ENCODE results near the gene ATP2C1. TPM values are rescaled to one million over a fixed set of nuclear protein-coding genes. Genes with fewer than 3 reads are reported as not detected.

Gene ATP2C1
- total and polyA plus RNA-seq, 9 of the 15 experiments (the other 6 are each of a cell fraction or from before 2014, with no cell fraction given), result 10.0 to 53.5 (median 27.9) TPM

DNA sequence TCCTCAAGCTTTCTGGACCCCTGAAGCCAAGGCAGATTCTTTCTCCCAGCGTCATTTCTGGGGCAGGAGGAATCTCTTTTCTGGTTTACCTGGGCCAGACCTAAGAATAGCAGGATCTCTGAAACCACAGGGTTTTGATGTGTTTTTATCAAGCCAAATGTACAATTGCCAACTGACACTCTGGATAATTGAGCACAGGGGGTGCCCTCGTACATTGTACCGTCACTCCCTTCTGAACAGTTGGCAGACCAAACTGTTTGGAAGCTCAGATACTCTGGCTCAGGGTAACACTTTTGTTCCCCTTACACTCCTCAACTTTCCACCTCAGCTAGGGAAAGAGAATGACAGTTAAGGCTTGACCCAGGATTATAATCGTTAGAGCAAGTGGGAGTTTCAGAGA lies 82.8 kb downstream of the ATP2C1 start:
- FAIRE-seq (no peak), ATAC-seq (no peak), DNase-seq (ENCODE audit: extremely low read depth in 1 of 4, low spot score in 3 of 4) (no peak)
- in situ Hi-C loops (cut with MboI), result no loop called here
- intact Hi-C loops (cut with micrococcal nuclease), result no loop called here
- WGBS (ENCODE audit: insufficient coverage, low coverage, missing lambda C conversion rate), result 72% methylated on average over 4 of the region's 4 CpGs
- no peak overlapping the region for H3K27ac ChIP-seq (ENCODE audit: extremely low read depth, low read depth, low read length)
- POLR2A ChIA-PET, result interaction anchor here (0.7 kb wide), 1 partner anchor 8 kb away, joined by 4 read pairs; no protein-coding TSS in a partner anchor
- TF ChIP-seq STAG1 (CRISPR knock-in tag; IDR thresholded peaks at IDR 0.05; ENCODE audit: borderline replicate concordance) (no peak), ZNF699 (CRISPR knock-in tag; IDR thresholded peaks at IDR 0.05; ENCODE audit: insufficient replicate concordance) (no peak), ZNF124 (CRISPR knock-in tag; IDR thresholded peaks at IDR 0.05) (no peak), BRD4 (IDR thresholded peaks at IDR 0.05) (no peak), MYBL2 (IDR thresholded peaks at IDR 0.05; ENCODE audit: low read depth) (no peak), MYBL2 (CRISPR knock-in tag; IDR thresholded peaks at IDR 0.05; ENCODE audit: borderline replicate concordance) (no peak), ZNF23 (CRISPR knock-in tag; IDR thresholded peaks at IDR 0.05) (no peak), SMAD2 (IDR thresholded peaks at IDR 0.05; ENCODE audit: low read depth, low read length) (no peak), HOXB6 (CRISPR knock-in tag; IDR thresholded peaks at IDR 0.05; ENCODE audit: borderline replicate concordance) (no peak), PCBP2 (IDR thresholded peaks at IDR 0.05; ENCODE audit: low read depth, low read length, poor library complexity, severe bottlenecking) (no peak), NBN (IDR thresholded peaks at IDR 0.05; ENCODE audit: low read depth) (no peak)
- TF ChIP-seq, protein P1, sequence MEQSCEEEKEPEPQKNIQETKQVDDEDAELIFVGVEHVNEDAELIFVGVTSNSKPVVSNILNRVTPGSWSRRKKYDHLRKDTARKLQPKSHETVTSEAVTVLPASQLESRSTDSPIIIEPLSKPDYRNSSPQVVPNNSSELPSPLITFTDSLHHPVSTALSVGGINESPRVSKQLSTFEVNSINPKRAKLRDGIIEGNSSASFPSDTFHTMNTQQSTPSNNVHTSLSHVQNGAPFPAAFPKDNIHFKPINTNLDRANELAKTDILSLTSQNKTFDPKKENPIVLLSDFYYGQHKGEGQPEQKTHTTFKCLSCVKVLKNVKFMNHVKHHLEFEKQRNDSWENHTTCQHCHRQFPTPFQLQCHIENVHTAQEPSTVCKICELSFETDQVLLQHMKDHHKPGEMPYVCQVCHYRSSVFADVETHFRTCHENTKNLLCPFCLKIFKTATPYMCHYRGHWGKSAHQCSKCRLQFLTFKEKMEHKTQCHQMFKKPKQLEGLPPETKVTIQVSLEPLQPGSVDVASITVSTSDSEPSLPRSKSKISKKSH (CRISPR knock-in tag; IDR thresholded peaks at IDR 0.05), result no peak
- TF ChIP-seq, protein P2, sequence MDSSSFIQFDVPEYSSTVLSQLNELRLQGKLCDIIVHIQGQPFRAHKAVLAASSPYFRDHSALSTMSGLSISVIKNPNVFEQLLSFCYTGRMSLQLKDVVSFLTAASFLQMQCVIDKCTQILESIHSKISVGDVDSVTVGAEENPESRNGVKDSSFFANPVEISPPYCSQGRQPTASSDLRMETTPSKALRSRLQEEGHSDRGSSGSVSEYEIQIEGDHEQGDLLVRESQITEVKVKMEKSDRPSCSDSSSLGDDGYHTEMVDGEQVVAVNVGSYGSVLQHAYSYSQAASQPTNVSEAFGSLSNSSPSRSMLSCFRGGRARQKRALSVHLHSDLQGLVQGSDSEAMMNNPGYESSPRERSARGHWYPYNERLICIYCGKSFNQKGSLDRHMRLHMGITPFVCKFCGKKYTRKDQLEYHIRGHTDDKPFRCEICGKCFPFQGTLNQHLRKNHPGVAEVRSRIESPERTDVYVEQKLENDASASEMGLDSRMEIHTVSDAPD (CRISPR knock-in tag; IDR thresholded peaks at IDR 0.05), result no peak
- no peaks in the 10 kb centered on the region for H3K9me1 ChIP-seq (ENCODE audit: control insufficient read depth, insufficient read depth, low read length)
- no peaks in the 10 kb centered on the region for H3K27me3 ChIP-seq (ENCODE audit: control insufficient read depth in 2 of 2, insufficient read depth in 2 of 2, low read length in 2 of 2)
- no peaks in the 10 kb centered on the region for H4K20me1 ChIP-seq (replicated peaks; ENCODE audit: control insufficient read depth, insufficient read depth, low read length)
- H3K79me2 ChIP-seq (ENCODE audit: control insufficient read depth, insufficient read depth, low read length), result no peaks in the 10 kb centered on the region
- no TSS peak for BruUV-seq (replicated peaks)
- H3K9ac ChIP-seq (ENCODE audit: insufficient read depth in 1 of 2, low read depth in 2 of 2, low read length in 2 of 2), result no peak overlapping the region
- no peak overlapping the region for H3K4me3 ChIP-seq
- CTCF ChIA-PET (ENCODE audit: low intra/inter-chr PET ratio), result no interaction called here
- peaks cover 23% of the 10 kb centered on the region; the same call in 2 of the 3 replicates for H3K36me3 ChIP-seq (ENCODE audit: control insufficient read depth, insufficient read depth, low read length)
- no peak overlapping the region for H3K4me2 ChIP-seq (ENCODE audit: insufficient read depth, low read length)
- H3K4me1 ChIP-seq (replicated peaks in 1 of 2; ENCODE audit: control insufficient read depth in 2 of 2, insufficient read depth in 2 of 2, low read length in 2 of 2), result no peaks in the 10 kb centered on the region
- H3K9me3 ChIP-seq (replicated peaks; ENCODE audit: control insufficient read depth, insufficient read depth, low read depth, low read length), result no peaks in the 10 kb centered on the region
- no peak overlapping the region for H2AFZ ChIP-seq (ENCODE audit: low read depth, low read length)
